GM19035 (cell line): Measurements from ENCODE around the gene LRRC74A.
A peak's percentile ranks its signal among the peaks of the same experiment; 100 is the strongest.
"Not testable (repeated sequence)": the region's sequence is repeated elsewhere in the genome, so short reads cannot be mapped to it uniquely, and the experiment has no call there.

Source experiments
- ATAC-seq: cut with Tn5 transposase; IDR thresholded peaks from one replicate; pipeline ENCODE4 v1.9.1; 2021; ENCODE audit not compliant: unreplicated experiment

Gene LRRC74A

GRCh38 chr14:76883447-76883846, 57.2 kb downstream of the LRRC74A start:
- ATAC-seq, result no peak

- no peak for ATAC-seq
These were observed 58.2 kb downstream of the LRRC74A start for GRCh38 chr14:76884394-76884793.

- no peak for ATAC-seq
These were observed 58.7 kb downstream of the LRRC74A start for GRCh38 chr14:76884853-76885276.

GRCh38 chr14:76887191-76887590, 61.0 kb downstream of the LRRC74A start:
- no peak for ATAC-seq

- no peak for ATAC-seq
These were observed 65.2 kb downstream of the LRRC74A start for GRCh38 chr14:76891391-76891790.

GRCh38 chr14:76894308-76894707, 68.1 kb downstream of the LRRC74A start:
- no peak for ATAC-seq

GRCh38 chr14:76898006-76898405, 71.8 kb downstream of the LRRC74A start:
- ATAC-seq, result not testable (repeated sequence)

GRCh38 chr14:76900682-76901081, 74.5 kb downstream of the LRRC74A start:
- ATAC-seq, result no peak

- ATAC-seq, result no peak
These were observed 75.2 kb downstream of the LRRC74A start for GRCh38 chr14:76901171-76902055.

- no peak for ATAC-seq
These were observed 76.4 kb downstream of the LRRC74A start for GRCh38 chr14:76902591-76902990.

GRCh38 chr14:76904100-76904739, 78.0 kb downstream of the LRRC74A start:
- ATAC-seq, result no peak

GRCh38 chr14:76904740-76905569, 78.7 kb downstream of the LRRC74A start:
- ATAC-seq, result peak; percentile 79

GRCh38 chr14:76908834-76909233, 82.6 kb downstream of the LRRC74A start:
- no peak for ATAC-seq

- ATAC-seq, result no peak
These were observed 83.1 kb downstream of the LRRC74A start for GRCh38 chr14:76909266-76909665.

- no peak for ATAC-seq
These were observed 84.2 kb downstream of the LRRC74A start for GRCh38 chr14:76910371-76910890.

- no peak for ATAC-seq
These were observed 85.3 kb downstream of the LRRC74A start for GRCh38 chr14:76911473-76911872.

GRCh38 chr14:76914533-76915081, 88.4 kb downstream of the LRRC74A start:
- ATAC-seq, result not testable (repeated sequence)

- no peak for ATAC-seq
These were observed 90.0 kb downstream of the LRRC74A start for GRCh38 chr14:76916040-76916715.

GRCh38 chr14:76917158-76917596, 91.0 kb downstream of the LRRC74A start:
- no peak for ATAC-seq

GRCh38 chr14:76917745-76918255, 91.6 kb downstream of the LRRC74A start:
- ATAC-seq, result no peak
